Testis (tissue), 3 donors: ENCODE measurements around the gene MGAT5B. TPM values are rescaled to one million over a fixed set of nuclear protein-coding genes. Genes with fewer than 3 reads are reported as not detected.
"Not testable (repeated sequence)": the region's sequence is repeated elsewhere in the genome, so short reads cannot be mapped to it uniquely, and the experiment has no call there.

Experiments
- DNase-seq: peaks from one replicate; pipeline ENCODE4 v3.0.0-alpha.2; 2019
- H3K27ac ChIP-seq, 2 donors: fragments of 200-600 bp; sonication (generic); one replicate each; pipeline ENCODE4 v1.5.1; 2019
- H3K27me3 ChIP-seq: fragments of 200-600 bp; sonication (generic); one replicate; pipeline ENCODE4 v1.5.1; 2019
- H3K36me3 ChIP-seq: fragments of 200-600 bp; sonication (generic); one replicate; pipeline ENCODE4 v1.5.1; 2017; ENCODE audit warnings: low read depth; ENCODE audit errors: missing control alignments
- H3K4me1 ChIP-seq: fragments of 200-600 bp; sonication (generic); one replicate; pipeline ENCODE4 v1.5.1; 2019
- H3K4me3 ChIP-seq, 2 donors: fragments of 200-600 bp; sonication (generic); one replicate each; pipeline ENCODE4 v1.5.1; 2017 to 2019
- H3K9me3 ChIP-seq: fragments of 200-600 bp; sonication (generic); one replicate; pipeline ENCODE4 v1.5.1; 2017
- CTCF ChIP-seq, 3 experiments: fragments of 450-650 bp in 2 of 3; fragments of 200-600 bp in 1 of 3; sonication (generic) in 1 of 3; IDR thresholded peaks; one replicate each; pipeline ENCODE4 v1.5.1; 2016 to 2019; ENCODE audit warnings: antibody characterized with exemption in 3 of 3, mild to moderate bottlenecking in 2 of 3, moderate library complexity in 1 of 3
- POLR2A ChIP-seq: fragments of 450-650 bp; IDR thresholded peaks from one replicate; pipeline ENCODE4 v1.6.1; 2017; ENCODE audit warnings: antibody characterized with exemption, mild to moderate bottlenecking, moderate library complexity
- WGBS, 2 donors: methylation state at CpG; one replicate each; pipeline ENCODE4 v1.1.5; 2018; 5-methylcytosine and 5-hydroxymethylcytosine counted together
- intact Hi-C: fragments of 100-400 bp; cut with DNase I; formaldehyde crosslinking; loops from one replicate; pipeline ENCODE4 v1.15.1; 2023; ENCODE audit warnings: low total_unique reads
- polyA plus RNA-seq: library from polyadenylated mRNA; stranded (reverse); fragments of 350-450 nt; fragmentation: Illumina TruSeq; extraction: RNeasy Lipid Tissue Mini Kit (QIAGEN cat#74804); gene quantifications from one replicate; pipeline ENCODE4 v1.2.3, GENCODE V29; 2014; ENCODE audit warnings: low read depth, low replicate concordance; ENCODE audit not compliant: insufficient read depth
- total RNA-seq, 2 donors: library from RNA; depleted of rRNA; stranded (reverse); fragments of >200 nt; gene quantifications; one replicate each; pipeline ENCODE4 v1.2.3, GENCODE V29; 2016

MGAT5B gene
- total and polyA plus RNA-seq, 3 donors from 2014 or later = 4.6 to 10.9 (median 9.0) TPM

GRCh38 chr17:76974721-76975120 is 106.5 kb downstream of the MGAT5B start:
- Histone ChIP-seq H3K9me3 (no peaks in the 10 kb centered on the region), H3K36me3 (no peaks in the 10 kb centered on the region), H3K27ac (no peak overlapping the region), H3K4me3 (no peak overlapping the region), H3K4me1 (no peaks in the 10 kb centered on the region), H3K27me3 (no peaks in the 10 kb centered on the region)
- TF ChIP-seq POLR2A (no peak), CTCF (IDR thresholded peaks at IDR 0.05) (no peak)
- whole genome bisulfite sequencing, 2 donors = 90 to 92% methylated on average over 2 to 3 of the region's 3 CpGs
- no peak for DNase-seq
- intact Hi-C loops = no loop called here

DNA sequence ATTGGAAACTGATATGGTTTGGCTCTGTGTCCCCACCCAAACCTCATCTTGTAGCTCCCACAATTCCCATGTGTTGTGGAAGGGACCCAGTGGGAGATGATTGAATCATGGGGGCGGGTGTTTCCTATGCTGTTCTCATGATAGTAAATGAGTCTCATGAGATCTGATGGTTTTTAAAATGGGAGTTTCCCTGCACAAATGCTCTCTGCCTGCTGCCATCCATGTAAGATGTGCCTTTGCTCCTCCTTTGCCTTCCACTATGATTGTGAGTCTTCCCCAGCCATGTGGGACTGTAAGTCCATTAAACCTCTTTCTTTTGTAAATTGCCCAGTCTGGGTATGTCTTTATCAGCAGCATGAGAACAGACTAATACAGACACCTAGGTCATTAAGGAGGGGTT is 109.8 kb downstream of the MGAT5B start:
- 71 to 89% methylated on average over 1 of the region's 1 CpG for WGBS, 2 donors
- not testable (repeated sequence) for H3K9me3 ChIP-seq

GRCh38 chr17:76981545-76982295 is 113.5 kb downstream of the MGAT5B start:
- no peaks in the 10 kb centered on the region for H3K4me1 ChIP-seq
- H3K36me3 ChIP-seq = no peaks in the 10 kb centered on the region
- intact Hi-C loops = no loop called here
- TF ChIP-seq POLR2A (no peak), CTCF (IDR thresholded peaks at IDR 0.05) (no peak)
- no peak overlapping the region for H3K27ac ChIP-seq
- no peaks in the 10 kb centered on the region for H3K27me3 ChIP-seq
- WGBS, 2 donors = 80 to 89% methylated on average over 15 of the region's 15 CpGs
- H3K4me3 ChIP-seq = no peak overlapping the region
- no peak for DNase-seq
- H3K9me3 ChIP-seq = no peaks in the 10 kb centered on the region

More for the DNA sequence above, 109.8 kb downstream of the MGAT5B start:
- H3K27ac ChIP-seq, DNase-seq, H3K36me3 ChIP-seq, H3K27me3 ChIP-seq, H3K4me3 ChIP-seq, H3K4me1 ChIP-seq, intact Hi-C loops: not testable (repeated sequence)

GRCh38 chr17:76982408-76983074 is 114.3 kb downstream of the MGAT5B start:
- 86 to 91% methylated on average over 10 of the region's 10 CpGs for WGBS, 2 donors
- intact Hi-C loops = no loop called here

More at GRCh38 chr17:76982408-76983074, 114.3 kb downstream of the MGAT5B start:
- no peak for DNase-seq
- Histone ChIP-seq H3K27me3 (no peaks in the 10 kb centered on the region), H3K27ac (no peak overlapping the region), H3K36me3 (no peaks in the 10 kb centered on the region), H3K4me3 (no peak overlapping the region), H3K4me1 (no peaks in the 10 kb centered on the region), H3K9me3 (no peaks in the 10 kb centered on the region)
- no peak for TF ChIP-seq POLR2A
- TF ChIP-seq CTCF (IDR thresholded peaks at IDR 0.05) = no peak
